ENCODE results near the gene PCBP3. TPM values are rescaled to one million over a fixed set of nuclear protein-coding genes. Genes with fewer than 3 reads are reported as not detected.

Gene PCBP3
- total RNA-seq, 1 donor from 2014 or later, result 5.5 TPM

DNA sequence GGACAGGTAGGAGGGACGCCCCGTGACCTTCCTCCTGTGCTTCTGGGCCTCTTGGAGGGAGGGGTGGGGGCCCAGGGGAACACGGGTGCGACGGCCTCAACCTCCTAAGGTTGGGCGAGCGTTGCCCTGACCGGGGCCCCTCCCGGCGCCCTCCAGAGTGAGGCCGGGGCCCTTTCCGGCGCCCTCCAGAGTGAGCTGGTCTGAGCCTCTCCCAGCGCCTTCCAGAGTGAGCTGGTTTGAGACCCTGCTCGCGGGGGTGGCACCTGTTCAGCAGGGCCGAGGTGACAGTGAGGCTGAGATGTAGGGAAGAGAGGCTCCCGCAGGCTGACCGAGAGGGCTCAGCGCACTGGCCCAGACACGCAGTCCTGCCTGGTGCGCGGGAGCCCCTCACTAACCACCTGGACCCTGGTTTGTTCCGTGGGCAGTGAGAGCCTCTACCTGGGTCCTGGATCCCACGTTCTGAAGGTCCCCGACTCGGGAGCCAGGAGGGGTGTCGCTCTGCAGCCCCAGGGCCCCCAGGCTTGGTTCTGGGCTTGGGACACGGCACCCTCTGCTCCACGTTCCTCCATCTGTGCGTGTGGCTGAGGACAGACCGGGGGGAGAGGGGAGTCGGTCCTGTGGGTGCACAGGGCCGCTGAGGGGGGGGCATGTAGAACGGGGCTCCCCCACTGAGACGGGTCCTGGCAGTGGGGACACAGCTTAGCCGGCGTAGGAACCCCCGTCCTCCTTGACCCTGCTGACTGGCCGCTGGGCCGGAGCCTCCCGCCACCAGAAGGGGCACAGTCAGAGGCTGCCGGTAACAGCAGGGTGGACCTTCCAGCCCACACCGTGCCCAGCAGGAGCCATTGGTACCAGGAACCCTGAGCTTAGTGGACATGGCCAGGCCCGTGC lies 339.5 kb downstream of the PCBP3 start:
- DNase-seq, result no peak

DNA sequence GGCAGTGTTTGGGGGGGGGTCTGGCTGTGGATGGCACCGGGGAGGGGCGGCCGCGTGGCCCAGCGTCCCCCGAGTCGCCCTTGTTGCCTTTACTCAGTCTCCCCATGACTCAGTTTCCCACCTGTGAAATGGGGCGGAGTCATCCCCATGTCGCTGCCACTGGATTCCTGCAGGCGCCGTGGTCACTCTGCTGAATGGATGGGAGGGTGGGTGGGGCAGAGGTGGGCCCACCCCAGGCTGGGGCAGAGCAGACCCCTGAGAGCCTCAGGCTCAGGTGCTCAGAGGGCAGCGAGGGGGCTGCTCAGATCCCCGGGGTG lies 340.1 kb downstream of the PCBP3 start:
- DNase-seq, result no peak

DNA sequence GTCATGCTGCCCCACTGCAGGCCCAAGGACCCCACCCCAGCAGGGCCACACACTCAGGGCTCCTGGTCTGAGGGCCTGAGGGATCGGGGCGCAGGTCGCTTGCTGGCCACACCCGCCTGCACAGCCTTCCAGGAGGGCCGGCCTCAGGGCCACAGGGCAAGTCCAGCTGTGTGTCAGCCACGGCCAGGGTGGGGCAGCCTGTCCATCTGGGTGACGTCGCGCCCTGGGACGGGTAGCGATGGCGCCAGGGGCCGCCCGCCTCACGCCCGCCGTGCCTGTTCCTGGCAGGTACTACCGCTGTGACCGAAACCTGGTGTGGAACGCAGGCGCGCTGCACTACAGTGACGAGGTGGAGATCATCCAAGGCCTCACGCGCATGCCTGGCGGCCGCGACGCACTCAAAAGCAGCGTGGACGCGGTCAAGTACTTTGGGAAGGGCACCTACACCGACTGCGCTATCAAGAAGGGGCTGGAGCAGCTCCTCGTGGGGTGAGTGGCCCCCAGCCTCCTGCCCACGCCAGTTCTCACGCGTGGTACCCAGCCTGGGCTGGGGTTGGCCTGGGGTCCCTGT lies 340.5 kb downstream of the PCBP3 start:
- DNase-seq, result no peak

DNA sequence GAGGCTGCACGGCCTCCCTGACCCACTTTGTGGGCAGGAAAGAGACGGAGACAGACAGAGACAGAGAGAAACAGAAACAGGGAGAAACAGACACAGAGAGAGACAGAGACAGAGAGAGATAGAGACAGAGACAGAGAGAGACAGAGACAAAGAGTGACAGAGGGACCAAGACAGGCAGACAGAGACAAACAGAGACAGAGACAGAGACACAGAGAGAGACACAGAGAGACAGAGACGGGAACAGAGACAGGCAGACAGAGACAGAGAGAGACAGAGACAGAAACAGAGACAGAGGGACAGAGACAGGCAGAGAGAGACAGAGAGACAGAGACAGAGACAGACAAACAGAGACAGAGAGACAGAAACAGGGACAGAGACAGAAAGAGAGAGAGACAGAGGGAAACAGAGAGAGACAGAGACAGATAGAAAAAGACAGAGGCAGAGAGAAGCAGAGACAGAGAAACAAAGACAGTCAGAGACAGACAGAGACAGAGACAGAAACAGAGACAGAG lies 341.1 kb downstream of the PCBP3 start:
- DNase-seq, result no peak

DNA sequence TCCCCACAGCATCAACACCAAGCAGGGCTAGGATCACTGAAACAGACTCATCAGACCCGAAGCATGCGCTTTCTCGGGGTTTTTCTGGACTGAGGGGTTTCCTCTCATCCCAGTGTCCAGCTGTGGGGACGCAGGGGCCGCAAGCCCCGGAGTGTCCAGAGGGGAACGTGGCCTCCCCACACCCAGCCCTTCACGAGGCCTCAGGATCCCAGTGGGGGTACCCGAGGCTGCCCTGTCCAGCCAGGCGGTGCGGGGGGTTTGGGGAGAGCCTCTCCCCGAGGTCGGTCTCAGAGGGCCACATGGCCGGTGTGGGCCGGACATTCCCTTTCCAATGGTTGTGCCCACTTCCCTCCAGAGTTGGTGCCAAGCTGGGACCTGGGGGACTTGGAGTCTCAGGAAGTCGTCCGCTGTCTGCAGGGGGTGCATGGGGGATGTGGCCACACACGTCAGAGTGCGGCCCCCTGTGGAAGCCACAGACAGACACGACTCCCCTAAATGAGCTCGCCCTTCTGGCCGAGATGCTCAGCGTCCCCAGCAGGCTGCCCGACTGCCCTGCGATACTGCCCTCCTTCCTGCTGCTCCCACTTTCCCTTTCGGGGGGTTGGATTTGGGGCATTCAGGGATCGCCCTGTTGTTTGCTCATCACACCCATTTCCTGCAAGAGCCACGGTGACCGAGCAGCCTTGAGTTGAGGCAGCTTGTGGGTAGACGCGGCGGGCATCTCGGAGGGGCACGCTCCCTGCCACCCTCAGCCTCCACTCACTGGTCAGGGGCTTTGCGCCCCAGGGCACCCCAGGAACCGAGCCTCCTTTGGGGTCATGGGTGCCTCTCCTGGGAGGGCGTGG lies 342.2 kb downstream of the PCBP3 start:
- no peak for DNase-seq

DNA sequence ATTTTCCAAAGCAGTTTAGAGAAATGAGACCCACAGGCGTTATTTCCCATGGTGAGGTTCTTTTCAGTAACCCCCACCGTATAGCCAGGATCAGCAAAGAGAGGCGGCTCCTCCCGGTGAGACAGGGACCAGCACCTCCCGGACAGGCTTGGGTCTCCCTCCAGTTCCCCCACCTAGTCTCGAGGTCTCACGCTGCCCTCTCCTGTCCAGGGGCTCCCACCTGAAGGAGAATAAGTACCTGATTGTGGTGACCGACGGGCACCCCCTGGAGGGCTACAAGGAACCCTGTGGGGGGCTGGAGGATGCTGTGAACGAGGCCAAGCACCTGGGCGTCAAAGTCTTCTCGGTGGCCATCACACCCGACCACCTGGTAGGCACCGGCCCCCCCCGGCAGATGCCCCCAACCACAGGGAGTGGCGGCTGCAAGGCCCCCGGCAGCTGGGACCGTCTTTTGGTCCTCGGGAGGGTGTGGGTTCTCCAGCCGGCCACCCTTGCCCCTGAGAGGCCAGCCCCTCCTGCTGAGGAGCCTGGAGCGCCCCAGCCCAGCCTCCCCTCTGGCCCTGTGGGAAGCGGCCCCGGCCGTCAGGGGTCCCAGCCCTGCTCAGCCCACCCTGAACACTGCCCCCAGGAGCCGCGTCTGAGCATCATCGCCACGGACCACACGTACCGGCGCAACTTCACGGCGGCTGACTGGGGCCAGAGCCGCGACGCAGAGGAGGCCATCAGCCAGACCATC lies 343.0 kb downstream of the PCBP3 start:
- DNase-seq, result no peak

DNA sequence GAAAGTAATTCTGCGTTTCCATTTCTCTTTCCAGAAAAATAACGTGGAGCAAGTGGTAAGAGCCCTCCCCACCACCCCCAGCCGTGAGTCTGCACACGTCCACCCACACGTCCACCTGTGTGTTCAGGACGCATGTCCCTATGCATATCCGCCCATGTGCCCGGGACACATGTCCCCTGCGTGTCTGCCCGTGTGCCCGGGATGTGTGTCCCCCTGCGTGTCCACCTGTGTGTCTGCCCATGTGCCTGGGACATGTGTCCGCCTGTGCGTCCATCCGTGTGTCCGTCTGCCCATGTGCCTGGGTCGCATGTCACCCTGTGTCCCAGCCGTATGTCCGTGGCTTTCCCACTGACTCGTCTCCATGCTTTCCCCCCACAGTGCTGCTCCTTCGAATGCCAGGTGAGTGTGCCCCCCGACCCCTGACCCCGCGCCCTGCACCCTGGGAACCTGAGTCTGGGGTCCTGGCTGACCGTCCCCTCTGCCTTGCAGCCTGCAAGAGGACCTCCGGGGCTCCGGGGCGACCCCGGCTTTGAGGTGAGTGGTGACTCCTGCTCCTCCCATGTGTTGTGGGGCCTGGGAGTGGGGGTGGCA lies 343.7 kb downstream of the PCBP3 start:
- no peak for DNase-seq

DNA sequence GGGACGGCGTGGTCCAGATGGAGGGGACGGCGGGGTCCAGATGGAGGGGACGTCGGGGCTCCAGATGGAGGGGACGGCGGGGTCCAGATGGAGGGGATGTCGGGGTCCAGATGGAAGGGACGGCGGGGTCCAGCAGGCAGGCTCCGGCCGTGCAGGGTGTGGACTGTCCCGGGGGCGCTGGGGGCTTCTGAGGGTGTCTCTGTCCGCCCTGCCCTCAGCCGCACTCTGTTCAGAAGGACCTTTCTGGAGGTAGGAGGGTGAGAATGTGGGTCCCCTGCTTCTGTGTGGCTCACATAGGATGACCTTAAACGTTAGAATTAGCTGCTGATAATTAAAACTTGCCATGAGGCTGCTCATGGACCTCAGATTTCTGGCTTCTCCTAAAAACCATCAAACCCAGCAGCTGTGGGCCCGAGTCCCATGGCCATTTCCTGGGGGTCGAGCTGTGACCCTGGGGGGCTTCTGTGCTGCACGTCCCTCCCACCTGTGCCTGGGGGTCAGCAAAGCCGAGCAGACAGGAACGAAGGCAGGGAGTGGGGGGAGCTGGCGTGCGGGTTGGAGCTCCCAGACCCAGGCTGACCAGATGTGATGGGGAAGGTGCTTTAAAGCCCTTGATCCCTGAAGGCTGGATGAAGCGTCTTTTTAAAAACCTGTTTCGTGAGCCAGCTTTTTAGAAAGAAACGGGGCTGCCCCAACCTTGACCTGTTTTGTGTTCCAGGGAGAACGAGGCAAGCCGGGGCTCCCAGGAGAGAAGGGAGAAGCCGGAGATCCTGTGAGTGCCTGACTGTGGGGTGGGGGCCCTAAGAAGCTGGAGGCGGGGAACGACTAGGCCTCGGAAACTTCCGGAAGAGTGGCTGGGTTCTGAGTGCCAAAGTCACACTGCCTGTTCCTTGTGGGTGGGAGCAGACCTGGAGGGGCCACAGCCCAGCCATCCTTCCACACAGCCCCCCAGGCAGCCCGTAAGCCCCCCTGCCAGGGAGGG lies 345.1 kb downstream of the PCBP3 start:
- DNase-seq, result no peak

DNA sequence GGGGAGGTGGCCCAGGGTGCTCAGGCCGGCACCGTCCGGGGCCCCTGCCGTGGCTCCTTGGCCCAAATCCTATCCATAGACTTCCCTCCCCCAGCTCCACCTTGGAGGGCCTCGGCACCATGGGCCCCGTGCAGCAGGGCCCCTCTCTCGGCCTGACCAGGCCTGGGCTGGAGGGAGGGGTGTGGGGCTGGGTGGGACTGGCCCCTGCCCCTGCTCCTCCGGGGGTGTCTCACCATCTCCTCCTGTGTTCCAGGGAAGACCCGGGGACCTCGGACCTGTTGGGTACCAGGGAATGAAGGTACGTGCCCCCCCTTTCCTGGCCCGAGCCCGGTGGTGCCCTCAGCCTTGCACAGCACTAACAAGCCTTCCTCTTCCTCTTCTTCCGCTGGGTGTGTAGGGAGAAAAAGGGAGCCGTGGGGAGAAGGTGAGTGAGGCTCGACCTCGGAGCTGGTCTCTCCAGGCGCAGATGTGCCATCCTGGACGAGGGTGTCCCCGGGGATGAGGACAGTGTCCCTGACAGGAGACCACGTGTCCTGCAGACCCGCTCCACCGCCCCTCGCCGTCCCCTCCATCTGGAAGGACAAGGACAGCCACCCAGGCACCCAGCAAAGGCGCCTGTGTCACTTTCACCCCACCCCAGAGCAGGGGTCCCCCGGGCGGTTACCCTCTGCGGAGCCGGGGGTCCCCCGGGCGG lies 346.0 kb downstream of the PCBP3 start:
- DNase-seq, result no peak

DNA sequence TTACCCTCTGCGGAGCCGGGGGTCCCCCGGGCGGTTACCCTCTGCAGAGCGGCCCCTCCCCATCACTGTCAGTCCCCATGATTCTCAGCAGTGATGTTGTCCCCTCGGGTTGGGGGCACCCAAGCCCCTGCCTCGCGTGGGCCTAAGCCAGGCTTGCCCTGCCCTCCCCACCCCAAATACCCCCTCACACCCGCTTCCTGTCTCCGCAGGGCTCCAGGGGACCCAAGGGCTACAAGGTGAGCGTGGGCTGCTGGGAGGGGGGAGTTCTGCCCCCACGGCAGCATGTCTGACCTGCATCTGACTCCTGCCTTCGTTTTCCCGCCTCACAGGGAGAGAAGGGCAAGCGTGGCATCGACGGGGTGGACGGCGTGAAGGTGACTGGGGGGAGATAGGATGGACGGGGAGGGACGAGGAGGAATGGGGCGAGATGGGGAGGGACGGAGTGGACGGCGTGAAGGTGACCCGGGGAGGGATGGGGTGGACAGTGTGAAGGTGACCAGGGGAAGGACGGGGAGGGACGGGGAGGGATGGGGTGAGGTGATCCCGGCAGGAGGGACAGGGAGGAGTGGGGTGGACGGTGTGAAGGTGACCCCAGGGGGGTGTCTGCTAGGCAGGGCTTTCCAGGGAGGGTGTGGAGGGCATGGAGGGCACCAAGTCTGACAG lies 346.7 kb downstream of the PCBP3 start:
- no peak for DNase-seq

DNA sequence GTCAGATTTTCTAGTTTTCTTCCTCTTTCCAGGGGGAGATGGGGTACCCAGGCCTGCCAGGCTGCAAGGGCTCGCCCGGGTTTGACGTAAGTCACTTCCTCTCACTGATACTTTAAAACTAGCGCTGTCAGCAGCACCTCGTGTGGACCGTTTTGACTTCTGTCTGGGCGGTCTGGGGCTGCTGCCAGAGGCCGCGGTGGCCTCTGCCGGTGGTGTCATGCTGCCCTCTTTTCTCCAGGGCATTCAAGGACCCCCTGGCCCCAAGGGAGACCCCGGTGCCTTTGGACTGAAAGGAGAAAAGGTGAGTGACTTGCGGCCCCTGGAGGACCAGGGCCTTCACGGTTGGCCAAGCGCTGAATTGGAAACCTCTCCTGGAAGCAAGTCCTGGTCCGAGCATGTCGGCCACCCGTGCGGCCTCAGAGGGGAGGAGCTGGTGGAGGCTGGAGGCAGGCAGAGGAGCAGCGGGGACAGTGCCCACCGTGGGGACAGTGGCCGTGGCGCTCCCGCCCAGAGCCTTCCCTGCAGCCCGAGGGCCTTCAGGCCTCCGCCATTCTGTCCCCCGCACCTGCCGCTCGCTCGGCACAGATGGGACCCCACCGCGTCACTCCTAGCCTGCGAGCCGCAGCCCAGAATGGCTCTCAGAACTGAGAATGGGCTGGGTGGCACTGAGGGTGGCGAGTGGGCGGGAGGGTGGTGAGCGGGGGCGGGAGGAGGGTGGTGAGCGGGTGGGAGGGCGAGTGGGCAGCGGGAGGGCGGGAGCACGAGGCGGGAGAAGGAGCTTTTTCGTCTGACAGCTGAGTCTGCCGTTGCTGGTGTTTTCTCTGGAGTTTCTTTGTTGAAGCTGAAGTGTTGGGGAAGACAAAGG lies 347.4 kb downstream of the PCBP3 start:
- no peak for DNase-seq

DNA sequence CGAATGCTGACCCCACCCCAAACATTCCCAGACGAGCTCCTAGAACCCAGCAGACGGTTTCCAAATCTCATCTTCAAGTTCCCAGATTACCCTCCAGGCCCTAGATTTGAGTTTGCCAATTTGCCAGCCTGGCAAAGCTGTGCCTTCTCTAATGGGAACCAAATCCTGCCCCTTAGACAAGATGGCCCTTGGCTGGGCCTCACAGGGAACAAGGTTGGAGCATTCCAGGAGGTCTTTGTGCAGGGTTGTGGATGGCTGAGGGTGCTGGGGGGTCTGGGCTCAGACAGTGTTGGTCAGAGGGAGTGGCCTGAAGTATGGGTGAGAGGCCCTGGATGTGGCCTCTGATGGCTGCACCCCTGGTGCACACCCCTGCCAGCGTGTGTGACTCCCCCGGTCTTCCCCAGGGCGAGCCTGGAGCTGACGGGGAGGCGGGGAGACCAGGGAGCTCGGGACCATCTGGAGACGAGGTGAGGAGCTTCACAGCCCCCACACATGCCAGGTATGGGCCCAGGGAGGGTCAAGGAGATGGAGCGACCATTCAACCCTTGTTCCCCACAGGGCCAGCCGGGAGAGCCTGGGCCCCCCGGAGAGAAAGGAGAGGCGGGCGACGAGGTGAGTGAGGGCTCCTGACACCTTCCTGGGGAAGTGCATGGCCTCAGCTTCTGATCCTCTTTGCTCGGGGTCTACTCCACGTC lies 348.2 kb downstream of the PCBP3 start:
- DNase-seq, result no peak

Other genes starting within 250 kb of the PCBP3 start
- 174 TPM for gene COL18A1, start 238.6 kb upstream of the PCBP3 start, total RNA-seq
- gene SLC19A1, start 101.3 kb upstream of the PCBP3 start, total RNA-seq, result 3.7 TPM